Measurements from ENCODE around the gene CAPN2.

DNA sequence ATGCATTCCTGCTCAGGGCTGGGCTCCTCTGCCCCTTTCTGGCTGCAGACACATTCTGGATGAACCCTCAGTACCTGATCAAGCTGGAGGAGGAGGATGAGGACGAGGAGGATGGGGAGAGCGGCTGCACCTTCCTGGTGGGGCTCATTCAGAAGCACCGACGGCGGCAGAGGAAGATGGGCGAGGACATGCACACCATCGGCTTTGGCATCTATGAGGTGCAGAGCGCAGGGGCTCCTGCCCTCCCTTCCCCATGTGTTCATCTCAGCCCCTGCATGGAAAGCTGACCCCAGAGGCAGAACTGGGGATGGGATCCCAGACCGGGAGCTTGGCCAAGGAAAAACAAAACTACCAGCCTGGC is 43.1 kb downstream of the CAPN2 start:
- TF ChIP-seq, protein P1, sequence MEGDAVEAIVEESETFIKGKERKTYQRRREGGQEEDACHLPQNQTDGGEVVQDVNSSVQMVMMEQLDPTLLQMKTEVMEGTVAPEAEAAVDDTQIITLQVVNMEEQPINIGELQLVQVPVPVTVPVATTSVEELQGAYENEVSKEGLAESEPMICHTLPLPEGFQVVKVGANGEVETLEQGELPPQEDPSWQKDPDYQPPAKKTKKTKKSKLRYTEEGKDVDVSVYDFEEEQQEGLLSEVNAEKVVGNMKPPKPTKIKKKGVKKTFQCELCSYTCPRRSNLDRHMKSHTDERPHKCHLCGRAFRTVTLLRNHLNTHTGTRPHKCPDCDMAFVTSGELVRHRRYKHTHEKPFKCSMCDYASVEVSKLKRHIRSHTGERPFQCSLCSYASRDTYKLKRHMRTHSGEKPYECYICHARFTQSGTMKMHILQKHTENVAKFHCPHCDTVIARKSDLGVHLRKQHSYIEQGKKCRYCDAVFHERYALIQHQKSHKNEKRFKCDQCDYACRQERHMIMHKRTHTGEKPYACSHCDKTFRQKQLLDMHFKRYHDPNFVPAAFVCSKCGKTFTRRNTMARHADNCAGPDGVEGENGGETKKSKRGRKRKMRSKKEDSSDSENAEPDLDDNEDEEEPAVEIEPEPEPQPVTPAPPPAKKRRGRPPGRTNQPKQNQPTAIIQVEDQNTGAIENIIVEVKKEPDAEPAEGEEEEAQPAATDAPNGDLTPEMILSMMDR (IDR thresholded peaks at IDR 0.05; ENCODE audit: insufficient read depth, low read length): no peak
- TF ChIP-seq, protein P2, sequence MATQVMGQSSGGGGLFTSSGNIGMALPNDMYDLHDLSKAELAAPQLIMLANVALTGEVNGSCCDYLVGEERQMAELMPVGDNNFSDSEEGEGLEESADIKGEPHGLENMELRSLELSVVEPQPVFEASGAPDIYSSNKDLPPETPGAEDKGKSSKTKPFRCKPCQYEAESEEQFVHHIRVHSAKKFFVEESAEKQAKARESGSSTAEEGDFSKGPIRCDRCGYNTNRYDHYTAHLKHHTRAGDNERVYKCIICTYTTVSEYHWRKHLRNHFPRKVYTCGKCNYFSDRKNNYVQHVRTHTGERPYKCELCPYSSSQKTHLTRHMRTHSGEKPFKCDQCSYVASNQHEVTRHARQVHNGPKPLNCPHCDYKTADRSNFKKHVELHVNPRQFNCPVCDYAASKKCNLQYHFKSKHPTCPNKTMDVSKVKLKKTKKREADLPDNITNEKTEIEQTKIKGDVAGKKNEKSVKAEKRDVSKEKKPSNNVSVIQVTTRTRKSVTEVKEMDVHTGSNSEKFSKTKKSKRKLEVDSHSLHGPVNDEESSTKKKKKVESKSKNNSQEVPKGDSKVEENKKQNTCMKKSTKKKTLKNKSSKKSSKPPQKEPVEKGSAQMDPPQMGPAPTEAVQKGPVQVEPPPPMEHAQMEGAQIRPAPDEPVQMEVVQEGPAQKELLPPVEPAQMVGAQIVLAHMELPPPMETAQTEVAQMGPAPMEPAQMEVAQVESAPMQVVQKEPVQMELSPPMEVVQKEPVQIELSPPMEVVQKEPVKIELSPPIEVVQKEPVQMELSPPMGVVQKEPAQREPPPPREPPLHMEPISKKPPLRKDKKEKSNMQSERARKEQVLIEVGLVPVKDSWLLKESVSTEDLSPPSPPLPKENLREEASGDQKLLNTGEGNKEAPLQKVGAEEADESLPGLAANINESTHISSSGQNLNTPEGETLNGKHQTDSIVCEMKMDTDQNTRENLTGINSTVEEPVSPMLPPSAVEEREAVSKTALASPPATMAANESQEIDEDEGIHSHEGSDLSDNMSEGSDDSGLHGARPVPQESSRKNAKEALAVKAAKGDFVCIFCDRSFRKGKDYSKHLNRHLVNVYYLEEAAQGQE (IDR thresholded peaks at IDR 0.05; ENCODE audit: insufficient replicate concordance, low read depth): no peak
- TF ChIP-seq GABPA (IDR thresholded peaks at IDR 0.05; ENCODE audit: low read depth) (no peak), POLR2AphosphoS5 (IDR thresholded peaks at IDR 0.05; ENCODE audit: low read depth) (no peak), SPI1 (IDR thresholded peaks at IDR 0.05; ENCODE audit: borderline replicate concordance, low read depth) (no peak)
